Thyroid gland (tissue), 4 donors: ENCODE data around the gene TMPRSS6.

Source experiments
- POLR2A ChIP-seq, 2 donors: fragments of 450-650 bp; IDR thresholded peaks; one replicate each; pipeline ENCODE4 v1.6.1; 2017; ENCODE audit warnings: antibody characterized with exemption in 2 of 2, mild to moderate bottlenecking in 2 of 2, moderate library complexity in 1 of 2
- TF ChIP-seq, protein P1 (sequence below), 6 experiments: fragments of 200-600 bp in 3 of 6; fragments of 450-650 bp in 3 of 6; sonication (generic) in 3 of 6; IDR thresholded peaks; one replicate each; pipeline ENCODE4 v1.5.1; 2016 to 2019; ENCODE audit warnings: antibody characterized with exemption in 6 of 6, mild to moderate bottlenecking in 2 of 6, inconsistent platforms in 1 of 6, moderate library complexity in 1 of 6

GRCh38 chr22:37050913-37051312 is 58.6 kb downstream of the TMPRSS6 start:
- TF ChIP-seq, protein P1, sequence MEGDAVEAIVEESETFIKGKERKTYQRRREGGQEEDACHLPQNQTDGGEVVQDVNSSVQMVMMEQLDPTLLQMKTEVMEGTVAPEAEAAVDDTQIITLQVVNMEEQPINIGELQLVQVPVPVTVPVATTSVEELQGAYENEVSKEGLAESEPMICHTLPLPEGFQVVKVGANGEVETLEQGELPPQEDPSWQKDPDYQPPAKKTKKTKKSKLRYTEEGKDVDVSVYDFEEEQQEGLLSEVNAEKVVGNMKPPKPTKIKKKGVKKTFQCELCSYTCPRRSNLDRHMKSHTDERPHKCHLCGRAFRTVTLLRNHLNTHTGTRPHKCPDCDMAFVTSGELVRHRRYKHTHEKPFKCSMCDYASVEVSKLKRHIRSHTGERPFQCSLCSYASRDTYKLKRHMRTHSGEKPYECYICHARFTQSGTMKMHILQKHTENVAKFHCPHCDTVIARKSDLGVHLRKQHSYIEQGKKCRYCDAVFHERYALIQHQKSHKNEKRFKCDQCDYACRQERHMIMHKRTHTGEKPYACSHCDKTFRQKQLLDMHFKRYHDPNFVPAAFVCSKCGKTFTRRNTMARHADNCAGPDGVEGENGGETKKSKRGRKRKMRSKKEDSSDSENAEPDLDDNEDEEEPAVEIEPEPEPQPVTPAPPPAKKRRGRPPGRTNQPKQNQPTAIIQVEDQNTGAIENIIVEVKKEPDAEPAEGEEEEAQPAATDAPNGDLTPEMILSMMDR (IDR thresholded peaks at IDR 0.05) = no peak
- TF ChIP-seq POLR2A (IDR thresholded peaks at IDR 0.05) = no peak
